Measurements from ENCODE around the gene FAM200A. TPM values are rescaled to one million over a fixed set of nuclear protein-coding genes. Genes with fewer than 3 reads are reported as not detected.

Gene FAM200A
- total RNA-seq: 1 to 10 TPM; 7.1 to 7.3 TPM

- ChIA-PET CTCF (no interaction called here), POLR2A (interaction anchor here (0.6 to 0.9 kb wide), 2 partner anchors 11 to 72 kb away, joined by 3 to 5 read pairs; no protein-coding TSS in a partner anchor)
Observed at GRCh38 chr7:99551767-99552463, at the start of gene FAM200A. Gene FAM200A (minus strand): TSS chr7:99552114. CDS start chr7:99548407, 3,707 bp downstream.

GRCh38 chr7:99599836-99600235 lies 47.9 kb upstream of the FAM200A start:
- POLR2A ChIA-PET: no interaction called here
- CTCF ChIA-PET: no interaction called here

DNA sequence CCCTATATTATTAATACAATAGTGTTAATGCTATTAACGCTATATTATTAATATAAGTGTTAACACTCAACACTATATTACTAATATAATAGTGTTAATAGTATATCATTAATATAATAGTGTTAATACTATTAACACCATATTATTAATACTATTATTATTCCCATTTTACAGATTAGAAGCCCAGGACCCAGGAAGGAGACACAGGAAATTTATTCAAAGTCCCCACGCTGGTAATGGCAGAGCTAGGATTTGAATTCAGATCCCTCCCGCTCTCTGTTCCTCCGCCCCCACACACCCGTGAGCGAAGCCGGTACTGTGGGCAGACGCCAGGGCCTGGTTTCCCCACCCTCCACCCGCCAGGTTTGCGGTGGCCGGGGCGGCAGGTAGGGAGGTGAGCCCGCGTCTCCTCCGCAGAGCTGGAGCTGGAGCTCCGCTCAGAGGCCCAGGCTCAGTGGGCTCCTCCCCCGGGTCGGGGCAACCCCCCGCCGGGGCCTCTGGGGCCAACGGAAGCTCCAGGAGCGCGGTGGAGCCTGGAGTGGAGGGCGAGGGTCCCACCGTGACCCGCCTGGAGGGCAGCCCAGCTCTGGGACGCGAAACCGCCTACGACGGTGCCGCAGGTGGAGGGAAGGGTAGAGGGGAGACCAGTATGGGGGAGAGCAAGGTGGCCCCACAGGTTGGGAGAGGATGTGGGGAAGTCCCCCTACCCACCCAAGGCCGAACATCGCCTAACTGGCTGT lies 46.0 kb upstream of the FAM200A start, which contains the start of gene TMEM225B:
Gene TMEM225B (plus strand): TSS at position 506 of the 740 bp plus-strand sequence. CDS start 6,122 bp downstream, outside the sequence.
- CTCF ChIA-PET: interaction anchor here (0.7 kb wide), 1 partner anchor 41 kb away, joined by 3 read pairs; no protein-coding TSS in a partner anchor
- POLR2A ChIA-PET: interaction anchor here (1.6 kb wide), 1 partner anchor 26 kb away, joined by 5 read pairs; no protein-coding TSS in a partner anchor

DNA sequence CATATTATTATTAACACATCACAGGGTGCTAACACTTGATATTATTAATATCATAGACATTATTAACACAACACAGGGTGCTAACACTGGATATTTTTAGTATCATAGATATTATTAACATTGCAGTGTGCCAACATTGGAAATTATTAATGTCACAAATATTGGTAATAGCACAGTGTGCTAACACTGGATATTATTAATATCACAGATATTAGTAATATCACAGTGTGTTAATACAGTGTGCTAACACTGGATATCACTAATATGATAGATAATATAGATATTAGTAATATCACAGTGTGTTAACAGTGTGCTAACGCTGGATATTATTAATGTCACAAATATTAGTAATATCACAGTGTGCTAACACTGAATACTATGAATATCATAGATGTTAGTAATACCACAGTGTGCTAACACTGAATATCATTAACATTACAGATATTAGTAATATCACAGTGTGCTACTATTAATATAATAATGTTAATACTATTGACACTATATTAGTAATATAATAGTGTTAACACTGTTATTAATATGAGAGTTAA lies 44.6 kb upstream of the FAM200A start:
- ChIA-PET POLR2A (no interaction called here), CTCF (no interaction called here)

- ChIA-PET POLR2A (no interaction called here), CTCF (no interaction called here)
Observed at GRCh38 chr7:99594948-99595745, 43.2 kb upstream of the FAM200A start.

- POLR2A ChIA-PET: no interaction called here
- CTCF ChIA-PET: no interaction called here
Observed at GRCh38 chr7:99588868-99589267, 37.0 kb upstream of the FAM200A start.

GRCh38 chr7:99580778-99581332 lies 28.9 kb upstream of the FAM200A start:
- CTCF ChIA-PET: interaction anchor here (1.2 kb wide), 1 partner anchor 35 kb away, joined by 4 read pairs; the partner anchor contains the start of gene ZSCAN25
- POLR2A ChIA-PET: interaction anchor here (1.1 to 1.2 kb wide), 3 partner anchors 10 to 44 kb away, joined by 3 to 6 read pairs (median 3); partner anchors contain the start of gene ZNF655

- ChIA-PET POLR2A (interaction anchor here (1.1 to 1.2 kb wide), 3 partner anchors 11 to 44 kb away, joined by 3 to 6 read pairs (median 3); partner anchors contain the start of gene ZNF655), CTCF (interaction anchor here (1.2 kb wide), 1 partner anchor 36 kb away, joined by 4 read pairs; the partner anchor contains the start of gene ZSCAN25)
Observed at GRCh38 chr7:99579956-99580777, 28.3 kb upstream of the FAM200A start.

DNA sequence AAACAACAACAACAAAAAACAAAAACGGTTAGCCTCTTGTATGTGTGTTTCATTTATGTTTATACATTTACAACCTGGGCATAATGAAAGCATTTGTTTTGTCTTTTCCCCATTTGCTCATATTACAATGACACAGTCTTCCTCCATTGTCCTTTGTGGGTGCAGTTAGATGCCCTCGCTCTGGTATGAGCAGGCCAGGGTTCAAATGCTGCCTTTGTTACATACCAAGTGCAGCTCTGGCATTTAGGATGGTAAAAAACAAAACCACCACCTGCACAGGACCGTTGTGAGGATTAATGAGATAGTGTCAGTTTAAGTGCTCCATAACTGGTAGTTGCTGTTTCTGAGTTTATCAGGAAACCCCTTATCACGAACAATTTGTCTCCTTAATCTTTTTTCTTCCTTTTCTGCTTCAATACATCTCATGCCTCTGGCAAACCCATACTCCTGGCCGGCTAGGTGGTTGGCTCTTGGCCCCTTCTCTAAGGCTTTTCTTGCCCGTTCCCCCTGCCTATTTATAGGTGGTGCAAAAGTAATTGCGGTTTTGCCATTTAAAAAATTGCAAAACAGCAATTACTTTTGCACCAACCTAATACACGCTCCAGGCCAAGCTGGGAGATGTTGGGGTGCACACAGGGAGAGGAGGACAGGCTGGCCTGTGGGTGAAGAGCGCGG lies 27.5 kb upstream of the FAM200A start:
- ChIA-PET CTCF (interaction anchor here (1.3 kb wide), 1 partner anchor 11 kb away, joined by 3 read pairs; no protein-coding TSS in a partner anchor), POLR2A (interaction anchor here (1.1 to 1.2 kb wide), 2 partner anchors 11 to 21 kb away, joined by 3 to 6 read pairs; partner anchors contain the start of gene ZNF655)

GRCh38 chr7:99576251-99576650 lies 24.3 kb upstream of the FAM200A start:
- POLR2A ChIA-PET: interaction anchor here (1.0 kb wide), 1 partner anchor 10 kb away, joined by 3 read pairs; no protein-coding TSS in a partner anchor

DNA sequence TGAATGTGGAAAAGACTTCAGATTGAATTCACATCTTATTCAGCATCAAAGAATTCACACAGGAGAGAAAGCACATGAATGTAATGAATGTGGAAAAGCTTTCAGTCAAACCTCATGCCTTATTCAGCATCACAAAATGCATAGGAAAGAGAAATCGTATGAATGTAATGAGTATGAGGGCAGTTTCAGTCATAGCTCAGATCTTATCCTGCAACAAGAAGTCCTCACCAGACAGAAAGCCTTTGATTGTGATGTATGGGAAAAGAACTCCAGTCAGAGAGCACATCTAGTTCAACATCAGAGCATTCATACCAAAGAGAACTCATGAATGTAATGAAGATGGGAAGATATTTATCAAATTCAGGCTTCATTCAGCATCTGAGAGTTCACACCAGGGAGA lies 21.3 kb upstream of the FAM200A start:
- POLR2A ChIA-PET: no interaction called here

More at GRCh38 chr7:99576251-99576650, 24.3 kb upstream of the FAM200A start:
- CTCF ChIA-PET: no interaction called here

GRCh38 chr7:99571768-99572167 lies 19.9 kb upstream of the FAM200A start:
- POLR2A ChIA-PET: no interaction called here
- CTCF ChIA-PET: interaction anchor here (0.6 kb wide), 1 partner anchor 30 kb away, joined by 6 read pairs; no protein-coding TSS in a partner anchor

More for the DNA sequence above, 21.3 kb upstream of the FAM200A start:
- CTCF ChIA-PET: no interaction called here

DNA sequence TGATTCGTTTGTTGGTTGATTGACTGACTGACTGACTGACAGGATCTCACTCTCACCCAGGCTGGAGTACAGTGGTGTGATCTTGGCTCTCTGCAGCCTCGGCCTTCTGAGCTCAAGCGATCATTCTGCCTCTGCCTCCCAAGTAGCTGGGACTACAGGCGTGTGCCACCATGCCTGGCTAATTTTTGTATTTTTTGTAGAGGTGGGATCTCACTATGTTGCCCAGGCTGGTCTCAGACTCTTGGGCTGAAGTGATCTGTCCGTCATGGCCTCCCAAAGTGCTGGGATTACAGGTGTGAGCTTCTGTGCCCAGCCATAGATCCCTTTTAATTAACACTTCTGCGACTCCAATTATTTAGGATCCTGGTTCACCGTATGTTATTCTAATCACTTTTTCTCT lies 16.9 kb upstream of the FAM200A start:
- POLR2A ChIA-PET: interaction anchor here (0.7 kb wide), 1 partner anchor 243 kb away, joined by 3 read pairs; the partner anchor contains the start of gene ARPC1A
- CTCF ChIA-PET: interaction anchor here (1.4 kb wide), 1 partner anchor 10 kb away, joined by 3 read pairs; no protein-coding TSS in a partner anchor

DNA sequence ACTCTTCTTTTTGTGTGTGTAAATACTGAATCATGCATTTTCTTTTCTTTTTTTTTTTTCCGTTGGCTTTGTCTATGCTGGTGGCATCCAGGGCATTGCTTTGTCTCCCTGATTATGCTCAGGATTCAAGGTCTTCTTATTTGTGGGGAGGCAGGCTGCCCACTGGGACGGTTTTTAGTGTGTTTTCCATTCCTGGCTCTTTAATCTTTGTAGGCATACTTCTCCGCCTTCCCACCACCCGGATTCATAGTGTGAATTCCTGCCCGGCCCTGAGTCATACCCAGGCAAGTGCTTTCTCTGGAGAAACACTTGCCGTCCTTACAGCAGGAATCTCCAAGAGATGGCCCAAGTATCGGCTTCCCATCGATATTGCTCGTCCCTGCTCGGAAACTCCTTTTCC lies 11.7 kb upstream of the FAM200A start:
- CTCF ChIA-PET: no interaction called here
- POLR2A ChIA-PET: no interaction called here

GRCh38 chr7:99562832-99563231 lies 10.9 kb upstream of the FAM200A start:
- ChIA-PET POLR2A (no interaction called here), CTCF (no interaction called here)

DNA sequence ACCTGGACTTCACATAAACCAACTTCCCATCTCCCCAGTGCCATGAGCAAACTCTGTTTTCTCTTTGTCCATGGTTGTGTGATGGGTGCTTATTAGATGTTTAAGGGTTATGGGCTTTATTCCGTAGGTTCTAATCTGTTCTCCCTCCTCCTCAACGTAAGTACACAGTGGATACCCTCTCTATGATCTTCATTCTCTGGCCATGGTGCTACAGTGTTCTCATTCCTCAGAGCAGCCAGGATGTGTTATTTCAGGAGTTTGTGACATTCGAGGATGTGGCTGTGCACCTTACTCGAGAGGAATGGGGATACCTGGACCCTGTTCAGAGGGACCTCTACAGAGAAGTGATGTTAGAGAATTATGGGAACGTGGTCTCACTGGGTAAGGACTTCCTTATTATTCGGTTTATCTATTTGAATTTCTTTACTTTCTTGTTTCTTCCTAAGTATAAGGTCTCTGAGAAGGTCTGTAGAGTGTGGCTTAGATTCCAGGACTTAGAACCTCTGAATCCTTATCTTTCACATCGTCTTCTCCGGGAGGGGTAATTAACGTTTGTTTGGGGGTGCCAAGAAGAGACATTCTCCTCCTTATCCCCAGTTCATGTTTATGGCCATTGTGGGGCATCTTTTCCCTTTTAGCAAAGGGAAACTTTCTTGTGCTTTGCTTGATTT lies 10.3 kb upstream of the FAM200A start:
- CTCF ChIA-PET: no interaction called here
- POLR2A ChIA-PET: no interaction called here

DNA sequence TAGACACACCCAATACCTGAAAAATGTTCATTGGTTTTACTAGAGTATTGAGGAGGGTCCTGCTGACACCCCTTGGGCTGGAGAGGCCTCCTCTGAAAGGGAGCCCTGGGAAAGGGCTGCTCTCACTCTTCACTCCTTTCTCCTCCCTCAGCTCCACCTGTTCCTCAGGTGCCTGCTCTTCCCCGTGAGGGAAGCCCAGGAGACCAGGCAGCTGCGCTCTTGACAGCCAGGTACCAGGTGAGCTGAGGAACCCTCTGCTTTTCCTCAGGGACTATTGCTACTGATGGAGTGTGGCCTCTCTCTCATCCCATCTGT lies 9.8 kb upstream of the FAM200A start:
- CTCF ChIA-PET: no interaction called here

More for the DNA sequence above, 9.8 kb upstream of the FAM200A start:
- POLR2A ChIA-PET: no interaction called here

All from activated CD8-positive, alpha-beta memory T cell treated with anti-CD3 and anti-CD28 coated beads for 36 hours (primary cell).